Testis (tissue), 3 donors: ENCODE data around the gene DHX38. TPM values are rescaled to one million over a fixed set of nuclear protein-coding genes. Genes with fewer than 3 reads are reported as not detected.

Experiments
- DNase-seq: peaks from one replicate; pipeline ENCODE4 v3.0.0-alpha.2; 2019
- H3K27ac ChIP-seq, 2 donors: fragments of 200-600 bp; sonication (generic); one replicate each; pipeline ENCODE4 v1.5.1; 2019
- H3K27me3 ChIP-seq: fragments of 200-600 bp; sonication (generic); one replicate; pipeline ENCODE4 v1.5.1; 2019
- H3K36me3 ChIP-seq: fragments of 200-600 bp; sonication (generic); one replicate; pipeline ENCODE4 v1.5.1; 2017; ENCODE audit warnings: low read depth; ENCODE audit errors: missing control alignments
- H3K4me1 ChIP-seq: fragments of 200-600 bp; sonication (generic); one replicate; pipeline ENCODE4 v1.5.1; 2019
- H3K4me3 ChIP-seq, 2 donors: fragments of 200-600 bp; sonication (generic); one replicate each; pipeline ENCODE4 v1.5.1; 2017 to 2019
- H3K9me3 ChIP-seq: fragments of 200-600 bp; sonication (generic); one replicate; pipeline ENCODE4 v1.5.1; 2017
- CTCF ChIP-seq, 3 experiments: fragments of 450-650 bp in 2 of 3; fragments of 200-600 bp in 1 of 3; sonication (generic) in 1 of 3; IDR thresholded peaks; one replicate each; pipeline ENCODE4 v1.5.1; 2016 to 2019; ENCODE audit warnings: antibody characterized with exemption in 3 of 3, mild to moderate bottlenecking in 2 of 3, moderate library complexity in 1 of 3
- POLR2A ChIP-seq: fragments of 450-650 bp; IDR thresholded peaks from one replicate; pipeline ENCODE4 v1.6.1; 2017; ENCODE audit warnings: antibody characterized with exemption, mild to moderate bottlenecking, moderate library complexity
- WGBS, 2 donors: methylation state at CpG; one replicate each; pipeline ENCODE4 v1.1.5; 2018; 5-methylcytosine and 5-hydroxymethylcytosine counted together
- intact Hi-C: fragments of 100-400 bp; cut with DNase I; formaldehyde crosslinking; loops from one replicate; pipeline ENCODE4 v1.15.1; 2023; ENCODE audit warnings: low total_unique reads
- polyA plus RNA-seq: library from polyadenylated mRNA; stranded (reverse); fragments of 350-450 nt; fragmentation: Illumina TruSeq; extraction: RNeasy Lipid Tissue Mini Kit (QIAGEN cat#74804); gene quantifications from one replicate; pipeline ENCODE4 v1.2.3, GENCODE V29; 2014; ENCODE audit warnings: low read depth, low replicate concordance; ENCODE audit not compliant: insufficient read depth
- total RNA-seq, 2 donors: library from RNA; depleted of rRNA; stranded (reverse); fragments of >200 nt; gene quantifications; one replicate each; pipeline ENCODE4 v1.2.3, GENCODE V29; 2016

Gene DHX38
- total and polyA plus RNA-seq, 3 donors from 2014 or later, result 64.5 to 102 (median 95.0) TPM

DNA sequence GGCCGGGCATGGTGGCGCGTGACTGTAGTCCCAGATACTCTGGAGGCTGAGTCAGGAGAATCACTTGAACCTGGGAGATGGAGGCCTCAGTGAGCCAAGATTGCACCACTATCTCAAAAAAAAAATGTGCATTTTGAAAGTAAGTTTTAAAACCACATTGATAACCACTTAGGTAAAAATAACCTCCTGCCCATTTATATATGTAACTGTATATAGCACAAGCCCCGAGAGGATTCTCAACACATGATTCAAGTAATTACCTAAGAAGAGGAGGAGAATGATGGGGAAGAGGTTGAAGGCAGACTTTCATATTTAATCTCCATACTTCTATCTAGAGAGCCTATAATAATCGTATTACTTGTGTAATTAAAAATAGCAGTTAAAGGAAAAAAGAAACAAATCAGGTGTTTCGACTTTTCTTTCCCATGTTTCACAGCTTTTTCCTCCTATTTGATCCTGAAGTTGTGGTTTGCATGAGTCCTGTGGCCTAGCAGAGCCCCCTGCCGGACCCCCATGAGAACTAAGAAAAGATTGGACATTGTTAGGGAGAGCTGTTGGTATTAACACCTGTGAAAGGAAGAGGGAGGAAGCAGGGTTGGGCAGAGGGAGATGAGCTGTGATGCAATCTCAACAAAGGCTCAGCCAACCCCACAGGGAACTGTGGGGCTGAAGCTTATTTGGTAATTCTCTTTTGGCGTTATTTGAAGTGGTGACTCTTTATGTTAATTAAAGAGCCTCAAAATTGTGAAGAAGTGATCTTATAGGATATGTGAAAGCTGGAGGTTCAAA lies 56.2 kb downstream of the DHX38 start:
- WGBS, 2 donors, result 80 to 82% methylated on average over 8 of the region's 8 CpGs

GRCh38 chr16:72159386-72159785 lies 65.7 kb downstream of the DHX38 start:
- WGBS, 2 donors, result 44 to 58% methylated on average over 2 of the region's 2 CpGs
- TF ChIP-seq POLR2A, result no peak
- TF ChIP-seq CTCF (IDR thresholded peaks at IDR 0.05), result no peak

More for the DNA sequence above, 56.2 kb downstream of the DHX38 start:
- Histone ChIP-seq H3K27ac (no peak overlapping the region), H3K27me3 (no peaks in the 10 kb centered on the region), H3K4me3 (no peak overlapping the region), H3K36me3 (no peaks in the 10 kb centered on the region), H3K9me3 (no peaks in the 10 kb centered on the region), H3K4me1 (no peaks in the 10 kb centered on the region)
- TF ChIP-seq POLR2A, result no peak
- no peak for TF ChIP-seq CTCF (IDR thresholded peaks at IDR 0.05)
- DNase-seq, result no peak
- intact Hi-C loops, result no loop called here

DNA sequence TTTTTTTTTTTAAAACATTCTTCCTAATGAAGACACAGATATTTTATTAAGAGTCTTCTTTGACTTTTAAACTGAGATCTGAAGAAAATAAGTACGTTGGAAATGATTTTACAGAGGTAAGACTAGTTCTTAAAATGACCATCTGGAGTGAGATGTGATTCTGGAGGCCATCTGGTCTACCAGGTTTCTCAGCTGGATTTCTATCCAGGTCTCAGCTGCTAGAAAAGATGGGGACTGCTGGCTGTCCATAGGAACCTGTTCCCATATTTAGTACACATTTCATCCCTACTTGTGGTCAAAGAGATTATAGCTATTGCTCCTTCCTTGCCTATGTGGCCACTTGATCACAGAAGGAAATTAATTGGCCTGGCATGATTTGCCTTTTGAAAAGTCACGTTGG lies 66.2 kb downstream of the DHX38 start:
- intact Hi-C loops, result no loop called here
- TF ChIP-seq POLR2A (no peak), CTCF (IDR thresholded peaks at IDR 0.05) (no peak)
- no peaks in the 10 kb centered on the region for H3K4me1 ChIP-seq
- H3K9me3 ChIP-seq, result no peaks in the 10 kb centered on the region
- H3K27me3 ChIP-seq, result no peaks in the 10 kb centered on the region
- no peak overlapping the region for H3K27ac ChIP-seq
- WGBS, 2 donors, result 57 to 63% methylated on average over 2 of the region's 2 CpGs
- DNase-seq, result no peak
- H3K36me3 ChIP-seq, result no peaks in the 10 kb centered on the region
- no peak overlapping the region for H3K4me3 ChIP-seq

More at GRCh38 chr16:72159386-72159785, 65.7 kb downstream of the DHX38 start:
- Histone ChIP-seq H3K9me3 (no peaks in the 10 kb centered on the region), H3K4me1 (no peaks in the 10 kb centered on the region), H3K27me3 (no peaks in the 10 kb centered on the region), H3K4me3 (no peak overlapping the region), H3K36me3 (no peaks in the 10 kb centered on the region), H3K27ac (no peak overlapping the region)
- no peak for DNase-seq
- intact Hi-C loops, result no loop called here

DNA sequence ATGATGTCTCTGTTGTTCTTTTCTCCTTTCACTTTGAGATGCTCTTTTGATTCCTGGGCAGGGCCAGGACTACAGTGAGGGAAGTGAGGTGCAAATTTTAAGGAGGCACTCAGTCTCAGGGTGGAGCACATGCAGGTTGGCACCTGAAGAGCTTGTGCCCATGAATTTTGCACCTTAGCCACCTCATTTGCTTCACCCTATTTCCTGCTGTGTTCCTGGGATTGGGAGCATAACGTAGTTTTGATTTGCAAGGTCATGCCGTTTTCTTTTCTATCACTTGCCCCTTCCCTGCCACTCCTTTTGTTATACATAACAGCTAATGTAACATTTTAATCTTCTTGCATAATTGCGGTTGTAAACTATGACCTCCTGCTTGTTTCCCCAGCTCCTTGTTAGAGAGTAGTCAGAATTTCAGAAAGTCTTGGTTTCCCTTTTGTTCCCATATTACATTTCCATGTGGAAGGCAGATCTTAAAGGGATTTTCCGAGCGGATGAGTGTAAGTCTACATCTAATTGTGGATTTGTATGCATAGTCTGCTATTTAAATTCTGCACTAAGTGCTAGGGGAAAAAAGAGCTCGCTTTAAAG lies 68.6 kb downstream of the DHX38 start:
- Histone ChIP-seq H3K9me3 (no peaks in the 10 kb centered on the region), H3K27ac (no peak overlapping the region), H3K4me1 (no peaks in the 10 kb centered on the region), H3K4me3 (no peak overlapping the region), H3K36me3 (no peaks in the 10 kb centered on the region), H3K27me3 (no peaks in the 10 kb centered on the region)
- TF ChIP-seq CTCF (IDR thresholded peaks at IDR 0.05) (no peak), POLR2A (no peak)
- intact Hi-C loops, result no loop called here
- DNase-seq, result no peak
- WGBS, 2 donors, result 73 to 79% methylated on average over 6 of the region's 6 CpGs

Other genes with a start within 250 kb of the DHX38 start
- gene ATXN1L, start 247.9 kb upstream of the DHX38 start, total RNA-seq, result 10 to 100 TPM; 36.1 to 39.3 TPM
- gene ATXN1L, start 247.9 kb upstream of the DHX38 start, polyA plus RNA-seq, result 36.8 TPM
- 10 to 100 TPM; 30.5 to 57.4 TPM for gene ZNF821, start 209.7 kb upstream of the DHX38 start, total RNA-seq
- gene ZNF821, start 209.7 kb upstream of the DHX38 start, polyA plus RNA-seq, result 74.3 TPM
- 100 to 1,000 TPM; 301 to 306 TPM for gene IST1, start 198.3 kb upstream of the DHX38 start, total RNA-seq
- 236 TPM for gene IST1, start 198.3 kb upstream of the DHX38 start, polyA plus RNA-seq
- gene PKD1L3, start 93.4 kb upstream of the DHX38 start, total RNA-seq, result 1 to 10 TPM; 1.9 to 2.8 TPM
- 0.65 TPM for gene PKD1L3, start 93.4 kb upstream of the DHX38 start, polyA plus RNA-seq
- gene DHODH, start 85.1 kb upstream of the DHX38 start, total RNA-seq, result 10 to 100 TPM in 1 of 2 donors, 1 to 10 TPM in 1; 7.8 to 11.4 TPM
- 9.1 TPM for gene DHODH, start 85.1 kb upstream of the DHX38 start, polyA plus RNA-seq
- under 1 TPM in 1 of 2 donors, not detected in 1; 0.25 TPM for gene HP, start 39.3 kb upstream of the DHX38 start, total RNA-seq
- gene HP, start 39.3 kb upstream of the DHX38 start, polyA plus RNA-seq, result 35.1 TPM
- gene HPR, start 30.6 kb upstream of the DHX38 start, total RNA-seq, result 1 to 10 TPM; 2.4 to 2.5 TPM
- 1.8 TPM for gene HPR, start 30.6 kb upstream of the DHX38 start, polyA plus RNA-seq
- 10 to 100 TPM; 37.9 to 41.1 TPM for gene TXNL4B, start 227 bp upstream of the DHX38 start, total RNA-seq
- 30.9 TPM for gene TXNL4B, start 227 bp upstream of the DHX38 start, polyA plus RNA-seq
- 10 to 100 TPM; 14.4 to 33.5 TPM for gene PMFBP1, start 78.3 kb downstream of the DHX38 start, total RNA-seq
- gene PMFBP1, start 78.3 kb downstream of the DHX38 start, polyA plus RNA-seq, result 24.3 TPM